Hepatocyte (in vitro differentiated cells): ENCODE results near the gene MORN3.
"Not testable (repeated sequence)": the region's sequence is repeated elsewhere in the genome, so short reads cannot be mapped to it uniquely, and the experiment has no call there.

Source experiments
- CTCF ChIP-seq: fragments of 200-600 bp; sonication (generic); IDR thresholded peaks from 2 replicates; pipeline ENCODE4 v1.5.1; 2016; ENCODE audit warnings: antibody characterized with exemption, mild to moderate bottlenecking; ENCODE audit not compliant: poor library complexity
- EZH2 ChIP-seq: fragments of 200-600 bp; sonication (generic); IDR thresholded peaks from 2 replicates; pipeline ENCODE4 v1.6.1; 2016; ENCODE audit warnings: antibody characterized with exemption, mild to moderate bottlenecking, borderline replicate concordance

GRCh38 chr12:121661353-121662105, 7.9 kb downstream of the MORN3 start:
- TF ChIP-seq EZH2, CTCF: not testable (repeated sequence)
